Measurements from ENCODE around the gene KRTAP22-2. TPM values are rescaled to one million over a fixed set of nuclear protein-coding genes. Genes with fewer than 3 reads are reported as not detected.

The KRTAP22-2 gene
- total RNA-seq (2022; extraction: Qiagen RNA extraction; ENCODE audit: low read depth), result not detected in 5 replicates

GRCh38 chr21:30590297-30590696, at the start of gene KRTAP22-2:
TSS of gene KRTAP22-2 (minus strand) at chr21:30590397.

DNA sequence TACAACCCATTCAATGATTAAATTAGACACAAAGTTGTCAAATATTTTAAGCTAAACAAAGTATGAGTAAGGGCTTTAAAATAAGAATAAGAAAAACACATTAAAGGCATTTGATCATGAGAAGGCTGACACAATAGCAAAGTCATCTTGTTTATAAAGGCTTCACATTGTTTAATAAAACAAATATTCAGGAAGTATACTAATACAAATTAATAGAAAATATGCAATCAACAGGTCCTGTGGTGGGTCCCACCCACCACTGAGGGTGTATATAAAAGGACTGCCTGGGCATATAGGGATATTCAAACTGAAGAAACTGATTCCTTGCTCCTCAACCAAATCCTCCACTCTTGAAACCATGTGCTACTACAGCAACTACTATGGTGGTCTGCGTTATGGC, 44.7 kb upstream of the KRTAP22-2 start, which contains the start of gene KRTAP20-2:
KRTAP20-2 (plus strand) TSS at position 301 of the 400 bp plus-strand sequence; CDS start at position 359, 58 bp downstream.

GRCh38 chr21:30620522-30620921, 30.3 kb upstream of the KRTAP22-2 start, which contains the start of gene KRTAP20-4:
TSS of gene KRTAP20-4 (plus strand) at chr21:30620627.

GRCh38 chr21:30616125-30616524, 25.9 kb upstream of the KRTAP22-2 start, which contains the start of gene KRTAP20-1:
TSS of gene KRTAP20-1 (plus strand) at chr21:30616425. CDS start at chr21:30616455, 30 bp downstream.

GRCh38 chr21:30613836-30614235, 23.6 kb upstream of the KRTAP22-2 start, which contains the start of gene KRTAP6-1:
TSS of gene KRTAP6-1 (minus strand) at chr21:30613930. CDS start at chr21:30613904, 26 bp downstream.

DNA sequence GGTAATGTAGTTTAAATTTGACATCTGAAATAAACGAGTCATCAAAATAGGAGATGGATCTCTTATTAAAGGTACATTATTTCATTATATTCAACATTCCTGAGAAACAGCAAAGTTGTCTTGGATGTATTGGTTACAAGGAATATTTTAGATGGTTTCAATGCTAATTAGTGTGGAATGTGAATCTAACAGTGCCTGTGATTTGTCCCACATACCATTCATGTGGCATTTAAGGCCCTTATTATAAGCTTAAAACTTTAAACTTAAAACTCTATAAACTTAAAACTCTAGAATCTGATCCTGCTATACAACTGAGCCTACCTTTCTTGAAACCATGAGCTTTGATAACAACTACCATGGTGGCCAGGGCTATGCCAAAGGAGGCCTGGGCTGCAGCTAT, 10.6 kb upstream of the KRTAP22-2 start, which contains the start of gene KRTAP22-1:
KRTAP22-1 (plus strand) TSS at position 301 of the 400 bp plus-strand sequence.

GRCh38 chr21:30598802-30599201, 8.6 kb upstream of the KRTAP22-2 start, which contains the start of gene KRTAP6-2:
TSS of gene KRTAP6-2 (minus strand) at chr21:30598902. CDS start at chr21:30598874, 28 bp downstream.

DNA sequence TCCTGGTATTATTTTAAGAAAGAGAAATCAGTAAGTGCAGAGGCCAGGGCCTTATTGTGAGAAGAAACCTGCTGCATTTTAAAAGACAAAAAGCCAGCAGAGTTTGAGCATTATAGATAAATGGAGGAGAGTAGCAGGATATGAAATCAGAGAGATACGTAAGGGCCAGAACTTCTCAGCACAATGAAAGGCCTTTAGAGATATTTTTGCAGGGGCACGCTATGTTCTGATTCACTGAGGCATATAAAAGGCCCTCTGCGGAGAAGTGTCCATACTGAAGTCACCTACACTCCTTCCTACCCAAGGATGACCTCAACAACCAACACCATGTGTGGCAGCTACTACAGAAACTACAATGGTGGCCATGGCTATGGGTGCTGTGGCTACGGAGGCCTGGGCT, 1.9 kb upstream of the KRTAP22-2 start, which contains the start of gene KRTAP6-3:
KRTAP6-3 (plus strand) TSS at position 301 of the 400 bp plus-strand sequence; CDS start at position 307, 6 bp downstream.

DNA sequence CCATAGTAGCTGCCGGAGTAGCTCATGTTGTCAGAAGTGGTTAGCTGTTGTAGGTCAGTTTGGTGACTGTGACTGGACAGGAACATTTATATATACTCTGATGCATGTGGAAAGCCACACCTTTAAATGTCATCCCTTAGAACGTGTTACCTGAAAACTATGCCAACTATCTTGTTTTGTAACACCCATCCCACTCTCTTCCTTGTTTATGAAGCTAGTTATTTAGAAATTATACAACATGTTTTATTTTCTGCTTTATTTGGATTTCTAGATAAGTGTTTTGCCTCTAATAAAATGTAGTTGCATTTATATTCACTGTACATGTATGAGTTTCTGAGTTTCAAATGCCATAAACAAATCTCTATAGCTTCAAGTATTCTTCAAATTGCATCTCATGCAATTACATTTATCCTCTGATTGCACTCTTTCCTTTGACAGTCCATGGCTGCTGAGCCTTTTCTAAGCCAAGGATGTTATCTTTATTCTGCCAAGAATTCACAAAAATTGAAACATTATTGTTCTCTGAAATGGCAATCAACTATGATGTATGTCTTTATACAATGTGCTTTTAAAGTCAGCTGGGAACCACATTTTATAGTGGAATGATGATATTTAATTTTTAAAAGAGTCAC, 28.8 kb downstream of the KRTAP22-2 start, which contains the start of gene KRTAP19-7:
KRTAP19-7 (minus strand) TSS at position 51 of the 632 bp plus-strand sequence; CDS start at position 26, 25 bp downstream.

DNA sequence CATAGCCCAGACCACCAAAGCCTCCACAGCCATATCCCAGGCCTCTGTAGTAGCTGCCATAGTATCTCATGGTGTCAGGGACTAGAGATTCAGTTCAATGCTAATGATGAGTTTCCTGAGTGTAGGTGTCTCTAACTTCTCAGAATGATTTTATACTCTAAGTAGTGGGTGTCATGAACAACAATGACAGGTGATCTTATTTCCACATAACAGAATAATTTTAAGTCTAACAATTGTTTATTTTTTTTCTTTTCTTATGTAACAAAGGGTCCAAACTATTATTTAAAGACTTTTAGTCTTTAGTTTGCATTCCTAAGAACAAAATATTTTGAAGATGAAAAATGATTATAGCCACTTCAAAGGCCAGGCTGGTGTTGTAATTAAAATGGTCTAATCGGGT, 48.4 kb downstream of the KRTAP22-2 start, which contains the start of gene KRTAP19-6:
KRTAP19-6 (minus strand) TSS at position 101 of the 400 bp plus-strand sequence; CDS start at position 70, 31 bp downstream.

Other genes starting within 250 kb of the KRTAP22-2 start
- gene KRTAP23-1, start 241.8 kb downstream of the KRTAP22-2 start, total RNA-seq (2022; extraction: Qiagen RNA extraction; ENCODE audit: low read depth), result not detected in 5 replicates
- not detected in 5 replicates for gene KRTAP13-2, start 218.1 kb downstream of the KRTAP22-2 start, total RNA-seq (2022; extraction: Qiagen RNA extraction; ENCODE audit: low read depth)
- not detected in 5 replicates for gene KRTAP13-1, start 194.4 kb downstream of the KRTAP22-2 start, total RNA-seq (2022; extraction: Qiagen RNA extraction; ENCODE audit: low read depth)
- gene KRTAP13-3, start 164.5 kb downstream of the KRTAP22-2 start, total RNA-seq (2022; extraction: Qiagen RNA extraction; ENCODE audit: low read depth), result not detected in 5 replicates
- not detected in 5 replicates for gene KRTAP13-4, start 160.2 kb downstream of the KRTAP22-2 start, total RNA-seq (2022; extraction: Qiagen RNA extraction; ENCODE audit: low read depth)
- not detected in 5 replicates for gene KRTAP15-1, start 150.1 kb downstream of the KRTAP22-2 start, total RNA-seq (2022; extraction: Qiagen RNA extraction; ENCODE audit: low read depth)
- gene KRTAP19-1, start 110.0 kb downstream of the KRTAP22-2 start, total RNA-seq (2022; extraction: Qiagen RNA extraction; ENCODE audit: low read depth), result not detected in 5 replicates
- not detected in 5 replicates for gene KRTAP19-2, start 103.0 kb downstream of the KRTAP22-2 start, total RNA-seq (2022; extraction: Qiagen RNA extraction; ENCODE audit: low read depth)
- not detected in 5 replicates for gene KRTAP19-3, start 98.4 kb downstream of the KRTAP22-2 start, total RNA-seq (2022; extraction: Qiagen RNA extraction; ENCODE audit: low read depth)
- not detected in 5 replicates for gene KRTAP19-4, start 93.2 kb downstream of the KRTAP22-2 start, total RNA-seq (2022; extraction: Qiagen RNA extraction; ENCODE audit: low read depth)
- not detected in 5 replicates for gene KRTAP19-5, start 88.3 kb downstream of the KRTAP22-2 start, total RNA-seq (2022; extraction: Qiagen RNA extraction; ENCODE audit: low read depth)
- gene KRTAP19-6, start 48.5 kb downstream of the KRTAP22-2 start, total RNA-seq (2022; extraction: Qiagen RNA extraction; ENCODE audit: low read depth), result not detected in 5 replicates
- not detected in 5 replicates for gene KRTAP19-7, start 29.1 kb downstream of the KRTAP22-2 start, total RNA-seq (2022; extraction: Qiagen RNA extraction; ENCODE audit: low read depth)
- not detected in 5 replicates for gene KRTAP6-3, start 2.0 kb upstream of the KRTAP22-2 start, total RNA-seq (2022; extraction: Qiagen RNA extraction; ENCODE audit: low read depth)
- not detected in 5 replicates for gene KRTAP6-2, start 8.5 kb upstream of the KRTAP22-2 start, total RNA-seq (2022; extraction: Qiagen RNA extraction; ENCODE audit: low read depth)
- gene KRTAP22-1, start 10.7 kb upstream of the KRTAP22-2 start, total RNA-seq (2022; extraction: Qiagen RNA extraction; ENCODE audit: low read depth), result not detected in 5 replicates
- gene KRTAP6-1, start 23.5 kb upstream of the KRTAP22-2 start, total RNA-seq (2022; extraction: Qiagen RNA extraction; ENCODE audit: low read depth), result not detected in 5 replicates
- not detected in 5 replicates for gene KRTAP20-1, start 26.0 kb upstream of the KRTAP22-2 start, total RNA-seq (2022; extraction: Qiagen RNA extraction; ENCODE audit: low read depth)
- not detected in 5 replicates for gene KRTAP20-4, start 30.2 kb upstream of the KRTAP22-2 start, total RNA-seq (2022; extraction: Qiagen RNA extraction; ENCODE audit: low read depth)
- not detected in 5 replicates for gene KRTAP20-2, start 44.8 kb upstream of the KRTAP22-2 start, total RNA-seq (2022; extraction: Qiagen RNA extraction; ENCODE audit: low read depth)
- not detected in 5 replicates for gene KRTAP20-3, start 52.5 kb upstream of the KRTAP22-2 start, total RNA-seq (2022; extraction: Qiagen RNA extraction; ENCODE audit: low read depth)
- gene KRTAP21-3, start 128.4 kb upstream of the KRTAP22-2 start, total RNA-seq (2022; extraction: Qiagen RNA extraction; ENCODE audit: low read depth), result not detected in 5 replicates
- gene KRTAP21-2, start 156.9 kb upstream of the KRTAP22-2 start, total RNA-seq (2022; extraction: Qiagen RNA extraction; ENCODE audit: low read depth), result not detected in 5 replicates
- gene KRTAP21-1, start 165.0 kb upstream of the KRTAP22-2 start, total RNA-seq (2022; extraction: Qiagen RNA extraction; ENCODE audit: low read depth), result not detected in 5 replicates
- not detected in 5 replicates for gene KRTAP8-1, start 222.9 kb upstream of the KRTAP22-2 start, total RNA-seq (2022; extraction: Qiagen RNA extraction; ENCODE audit: low read depth)
- not detected in 5 replicates for gene KRTAP7-1, start 239.4 kb upstream of the KRTAP22-2 start, total RNA-seq (2022; extraction: Qiagen RNA extraction; ENCODE audit: low read depth)

Data from A549 treated with GW870086 at 1 μM for 4 hours (cell line).